Eye (tissue), 1 donor: ENCODE results near the gene ERICH6.
A peak's percentile ranks its signal among the peaks of the same experiment; 100 is the strongest.
"Not testable (repeated sequence)": the region's sequence is repeated elsewhere in the genome, so short reads cannot be mapped to it uniquely, and the experiment has no call there.

Source experiments
- DNase-seq: peaks from one replicate; pipeline ENCODE4 v3.0.0-alpha.2; 2015

ERICH6 gene

DNA sequence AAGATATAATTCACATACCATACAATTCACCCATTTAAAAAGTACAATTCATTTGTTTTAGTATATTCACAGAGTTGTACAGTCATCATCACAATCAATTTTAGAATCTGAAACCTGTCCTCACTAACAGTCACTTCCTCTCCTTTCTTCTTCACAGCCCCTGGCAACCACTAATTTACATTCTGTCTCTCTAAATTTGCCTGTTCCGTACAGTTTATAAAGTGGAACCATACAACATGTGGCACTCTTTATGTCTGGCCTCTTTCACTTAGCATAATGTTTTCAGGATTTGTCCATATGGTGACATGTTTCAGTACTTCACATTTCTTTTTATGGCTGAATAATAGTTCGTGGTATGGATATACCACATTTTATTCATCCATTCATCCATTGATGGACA, 22.7 kb downstream of the ERICH6 start:
- no peak for DNase-seq

- no peak for DNase-seq
Observed at GRCh38 chr3:150680562-150680961, 23.2 kb downstream of the ERICH6 start.

GRCh38 chr3:150675587-150675986, 28.1 kb downstream of the ERICH6 start:
- DNase-seq = no peak

GRCh38 chr3:150673966-150674365, 29.8 kb downstream of the ERICH6 start:
- DNase-seq = no peak

DNA sequence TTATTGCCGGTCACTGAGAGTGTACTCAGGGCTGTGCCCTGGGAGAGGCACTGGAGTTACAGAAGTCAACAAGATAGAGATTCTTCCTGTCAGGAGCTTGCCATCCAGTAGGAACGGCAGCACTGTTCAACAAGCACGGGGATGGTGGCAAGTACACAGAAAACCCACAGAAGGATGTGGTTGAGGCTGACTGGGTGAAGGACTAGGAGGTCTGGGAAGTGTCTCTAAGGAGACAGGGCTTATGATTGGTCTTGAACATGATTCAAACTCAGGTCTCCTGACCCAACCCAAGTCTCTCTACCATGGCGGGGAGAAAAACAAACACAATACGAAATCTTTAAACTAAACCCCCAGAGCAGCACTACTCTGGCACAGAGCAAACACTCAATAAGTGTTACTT, 37.6 kb downstream of the ERICH6 start:
- no peak for DNase-seq

GRCh38 chr3:150663461-150663860, 40.3 kb downstream of the ERICH6 start:
- no peak for DNase-seq

DNA sequence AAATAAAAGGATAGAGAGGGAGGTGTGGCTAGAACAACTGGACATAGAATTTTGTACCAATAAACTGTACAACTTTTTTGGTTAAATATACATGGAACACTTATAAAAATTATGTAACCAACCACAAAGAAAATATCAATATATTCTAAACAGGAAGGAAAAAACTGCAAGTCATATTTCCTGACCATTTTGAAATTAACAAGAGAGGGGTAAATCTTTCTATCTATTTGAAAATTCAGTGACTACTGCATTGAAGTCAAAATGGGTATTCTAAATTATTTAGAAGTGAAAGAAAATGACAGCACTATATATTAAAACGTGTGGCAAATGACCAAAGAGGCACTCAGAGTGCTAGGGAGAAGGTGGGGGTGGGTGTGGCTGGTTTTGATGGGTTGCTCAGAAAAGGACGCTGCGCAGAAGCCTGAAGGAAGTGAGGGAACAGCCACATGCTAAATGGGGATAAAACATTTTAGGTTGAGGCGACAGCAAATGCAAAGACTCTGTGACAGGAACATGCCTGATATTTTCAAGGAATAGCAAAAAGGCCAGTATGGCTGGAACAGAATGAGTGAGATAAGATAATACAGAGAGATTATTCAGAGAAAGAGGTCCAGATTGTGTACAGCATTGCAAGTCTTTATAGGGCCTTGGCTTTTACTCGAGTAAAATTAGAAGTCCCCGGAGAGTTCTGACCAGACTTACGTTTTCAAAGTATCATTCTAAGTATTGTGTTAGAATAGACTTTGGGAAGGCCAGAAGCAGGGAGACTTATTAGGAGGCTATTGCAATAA, 41.1 kb downstream of the ERICH6 start:
- DNase-seq = no peak

GRCh38 chr3:150656316-150656715, 47.4 kb downstream of the ERICH6 start:
- DNase-seq = no peak

- no peak for DNase-seq
Observed at GRCh38 chr3:150653110-150653561, 50.6 kb downstream of the ERICH6 start.

- no peak for DNase-seq
Observed at GRCh38 chr3:150640256-150640655, 63.5 kb downstream of the ERICH6 start.

DNA sequence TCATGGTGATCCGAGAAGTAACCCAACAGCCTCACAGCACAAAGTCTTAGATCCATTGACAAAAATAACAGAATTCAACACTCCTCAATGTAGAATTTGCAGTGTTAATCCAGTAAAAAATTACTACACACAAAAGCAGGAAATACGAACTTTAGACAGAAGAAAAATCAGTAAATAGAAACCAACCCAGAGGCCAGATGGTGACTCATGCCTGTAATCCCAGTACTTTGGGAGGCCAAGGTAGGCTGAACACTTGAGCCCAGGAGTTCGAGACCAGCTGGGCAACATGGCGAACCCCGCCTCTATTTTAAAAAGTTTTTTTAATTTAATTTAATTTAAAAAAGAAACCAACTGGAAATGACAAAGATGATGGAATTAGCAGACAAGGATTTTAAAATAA, 64.5 kb downstream of the ERICH6 start:
- DNase-seq = no peak

GRCh38 chr3:150636258-150636657, 67.5 kb downstream of the ERICH6 start:
- DNase-seq = peak; percentile 33

- DNase-seq = peak; percentile 47
Observed at GRCh38 chr3:150635526-150635925, 68.2 kb downstream of the ERICH6 start.

- peak; percentile 30 for DNase-seq
Observed at GRCh38 chr3:150635076-150635475, 68.6 kb downstream of the ERICH6 start.

DNA sequence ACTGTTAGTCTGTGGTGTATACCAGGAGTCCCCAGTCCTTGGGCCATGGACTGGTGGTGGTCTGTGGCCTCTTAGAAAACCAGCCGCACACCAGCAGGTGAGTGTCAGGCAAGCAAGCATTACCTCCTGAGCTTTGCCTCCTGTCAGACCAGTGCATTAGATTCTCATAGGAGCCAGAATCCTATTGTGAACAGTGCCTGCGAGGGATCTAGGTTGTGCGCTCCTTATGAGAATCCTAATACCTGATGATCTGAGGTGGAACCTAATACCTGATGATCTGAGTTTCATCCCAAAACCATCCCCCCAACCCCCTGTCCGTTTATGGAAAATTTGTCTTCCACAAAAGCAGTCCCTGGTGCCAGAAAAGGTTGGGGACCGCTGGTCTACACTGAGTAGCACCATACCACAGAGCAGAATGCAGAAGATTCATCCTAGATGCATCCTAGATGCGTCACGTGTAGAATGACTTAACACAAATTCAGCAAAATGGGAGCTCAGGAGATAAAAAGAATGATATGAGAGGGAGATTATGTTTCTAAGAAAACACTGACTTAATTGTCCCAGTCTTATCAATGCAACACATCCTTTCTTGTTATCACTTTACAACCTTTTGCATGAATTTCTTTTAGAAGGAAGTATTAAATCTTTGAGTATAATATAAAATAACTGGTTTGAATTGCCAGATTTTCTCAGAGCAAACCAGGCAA, 72.1 kb downstream of the ERICH6 start:
- no peak for DNase-seq

- peak; percentile 50 for DNase-seq
Observed at GRCh38 chr3:150627557-150627956, 76.2 kb downstream of the ERICH6 start.

- DNase-seq = no peak
Observed at GRCh38 chr3:150626148-150626930, 77.4 kb downstream of the ERICH6 start.

DNA sequence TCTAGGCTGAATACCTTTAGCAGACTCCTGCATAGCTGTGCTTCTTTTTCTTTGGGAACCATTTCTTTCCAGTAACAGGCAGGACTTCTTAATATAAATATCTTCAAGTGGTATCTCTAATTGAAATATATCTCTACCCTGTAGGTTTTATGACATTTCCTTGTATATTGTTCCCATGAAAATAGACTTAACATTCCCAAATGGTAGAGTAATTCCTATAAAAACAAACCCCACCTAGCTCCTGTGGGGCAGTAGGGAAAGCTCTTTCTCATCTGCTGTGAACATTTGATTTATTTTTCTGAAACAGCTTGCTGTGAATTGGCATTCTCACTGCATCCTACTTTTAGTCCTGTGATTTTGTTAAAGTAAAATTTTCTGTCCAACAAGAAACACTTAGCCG, 79.8 kb downstream of the ERICH6 start:
- no peak for DNase-seq

GRCh38 chr3:150622955-150623354, 80.8 kb downstream of the ERICH6 start:
- not testable (repeated sequence) for DNase-seq

- DNase-seq = no peak
Observed at GRCh38 chr3:150620002-150620689, 83.6 kb downstream of the ERICH6 start.

- DNase-seq = no peak
Observed at GRCh38 chr3:150613709-150614480, 89.8 kb downstream of the ERICH6 start.

DNA sequence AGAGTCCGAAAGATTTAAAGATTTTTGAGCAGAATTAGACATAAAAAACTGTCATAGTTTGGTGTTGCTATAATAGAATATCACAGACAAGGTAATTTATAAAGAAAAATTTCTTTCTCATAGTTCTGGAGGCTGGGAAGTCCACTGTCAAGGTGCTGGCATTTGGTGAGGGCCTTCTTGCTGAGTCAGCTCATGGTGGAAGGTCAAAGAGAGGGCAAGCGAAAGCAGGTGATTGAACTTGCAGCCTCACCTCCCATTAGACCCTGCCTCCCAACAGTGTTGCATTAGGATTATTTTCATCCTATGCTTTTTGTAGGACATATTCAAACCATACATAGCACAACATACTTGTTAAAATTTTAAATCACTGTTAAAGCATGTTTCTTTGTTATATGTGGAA, 90.7 kb downstream of the ERICH6 start:
- DNase-seq = no peak
